Kidney (tissue), 14 donors: ENCODE measurements around the gene WDFY2. TPM values are rescaled to one million over a fixed set of nuclear protein-coding genes. Genes with fewer than 3 reads are reported as not detected.

Experiments used
- DNase-seq, 5 donors: peaks; one replicate each; pipeline ENCODE4 v3.0.0-alpha.2; 2013 to 2020
- FAIRE-seq: peaks from 2 replicates; lab custom pipeline; 2012; peaks lifted over from hg19 to GRCh38; lab: Jason Lieb, UNC
- H3K27ac ChIP-seq, 2 donors: one replicate each; pipeline ENCODE4 v1.7.0; 2013; ENCODE audit warnings: low read depth in 2 of 2, low read length in 2 of 2, inconsistent platforms in 1 of 2
- H3K27me3 ChIP-seq: one replicate; pipeline ENCODE4 v1.7.1; 2013; ENCODE audit warnings: low read length, inconsistent platforms; ENCODE audit not compliant: control insufficient read depth, insufficient read depth
- H3K36me3 ChIP-seq, 3 donors: one replicate each; pipeline versions ENCODE4 v1.7.0 to v1.7.1; 2013; ENCODE audit warnings: low read length in 3 of 3, control low read depth in 1 of 3, inconsistent platforms in 1 of 3; ENCODE audit not compliant: insufficient read depth in 3 of 3, control insufficient read depth in 2 of 3
- H3K4me1 ChIP-seq, 3 donors: one replicate each; pipeline versions ENCODE4 v1.7.0 to v1.7.1; 2013; ENCODE audit warnings: low read length in 3 of 3, inconsistent platforms in 1 of 3, low read depth in 1 of 3; ENCODE audit not compliant: control insufficient read depth in 2 of 3, insufficient read depth in 2 of 3
- H3K4me3 ChIP-seq, 3 donors: one replicate each; pipeline versions ENCODE4 v1.7.0 to v1.8.1; 2013; ENCODE audit warnings: low read length in 3 of 3, control low read depth in 1 of 3, inconsistent platforms in 1 of 3
- H3K9ac ChIP-seq, 3 donors: one replicate each; pipeline versions ENCODE4 v1.7.0 to v1.7.1; 2013; ENCODE audit warnings: low read length in 3 of 3, control low read depth in 1 of 3, inconsistent platforms in 1 of 3
- H3K9me3 ChIP-seq, 3 donors: one replicate each; pipeline versions ENCODE4 v1.7.0 to v1.7.1; 2013; ENCODE audit warnings: low read length in 3 of 3, control low read depth in 1 of 3, inconsistent platforms in 1 of 3; ENCODE audit not compliant: control insufficient read depth in 2 of 3, insufficient read depth in 1 of 3
- intact Hi-C: fragments of 100-400 bp; cut with DNase I; formaldehyde crosslinking; loops from one replicate; pipeline ENCODE4 v1.11.1; 2022
- polyA plus RNA-seq: library from polyadenylated mRNA; stranded (reverse); fragments of 350-450 nt; fragmentation: Illumina TruSeq; extraction: RNeasy Lipid Tissue Mini Kit (QIAGEN cat#74804); gene quantifications from one replicate; pipeline ENCODE4 v1.2.3, GENCODE V29; 2014; ENCODE audit warnings: low read depth, low replicate concordance; ENCODE audit not compliant: insufficient read depth
- total RNA-seq: library from RNA; stranded (reverse); fragmentation: NEBNext Ultra II Directional; extraction: Animal tissue kit (Norgen Biotek cat#: 25700); gene quantifications from one replicate; pipeline ENCODE4 v1.2.1, GENCODE V29; 2021
- TF ChIP-seq, protein P1 (sequence below): IDR thresholded peaks from 3 replicates; pipeline ENCODE4 v1.5.1; 2012; ENCODE audit warnings: mild to moderate bottlenecking, moderate library complexity, borderline replicate concordance; ENCODE audit not compliant: insufficient read depth; ENCODE audit errors: extremely low read depth
- donor health status: control.
- donor health status: control.
- donor health status: control.
- donor health status: control.
- donor health status: control.
- donor health status: DM: yes; HTN: yes; CAD: no.
- donor health status: Normal renal cell carcinoma (clear cell type).

WDFY2 gene
- total and polyA plus RNA-seq, 2 donors from 2014 or later, result 4.8 to 13.0 TPM

DNA sequence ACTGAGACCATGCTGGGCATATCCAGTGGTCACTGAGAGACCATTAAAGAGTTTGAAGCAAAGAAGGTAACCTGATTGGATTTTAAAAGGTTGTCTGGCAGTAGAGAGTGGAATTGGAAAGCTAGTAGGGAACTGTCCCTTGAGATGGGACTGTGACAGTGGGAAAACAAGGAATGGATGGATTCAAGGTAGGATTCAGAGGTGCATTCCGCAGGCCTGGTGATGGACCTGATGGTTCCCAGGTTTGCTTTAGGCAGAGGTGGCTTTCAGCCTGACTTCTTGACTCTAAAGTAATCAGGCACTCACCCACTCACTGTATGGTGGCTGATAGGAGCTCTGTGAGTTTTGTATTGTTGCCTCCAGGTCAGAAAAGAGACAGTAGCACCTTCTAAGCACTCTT lies 146.7 kb downstream of the WDFY2 start:
- no peaks in the 10 kb centered on the region for H3K9me3 ChIP-seq
- DNase-seq, result no peak
- TF ChIP-seq, protein P1, sequence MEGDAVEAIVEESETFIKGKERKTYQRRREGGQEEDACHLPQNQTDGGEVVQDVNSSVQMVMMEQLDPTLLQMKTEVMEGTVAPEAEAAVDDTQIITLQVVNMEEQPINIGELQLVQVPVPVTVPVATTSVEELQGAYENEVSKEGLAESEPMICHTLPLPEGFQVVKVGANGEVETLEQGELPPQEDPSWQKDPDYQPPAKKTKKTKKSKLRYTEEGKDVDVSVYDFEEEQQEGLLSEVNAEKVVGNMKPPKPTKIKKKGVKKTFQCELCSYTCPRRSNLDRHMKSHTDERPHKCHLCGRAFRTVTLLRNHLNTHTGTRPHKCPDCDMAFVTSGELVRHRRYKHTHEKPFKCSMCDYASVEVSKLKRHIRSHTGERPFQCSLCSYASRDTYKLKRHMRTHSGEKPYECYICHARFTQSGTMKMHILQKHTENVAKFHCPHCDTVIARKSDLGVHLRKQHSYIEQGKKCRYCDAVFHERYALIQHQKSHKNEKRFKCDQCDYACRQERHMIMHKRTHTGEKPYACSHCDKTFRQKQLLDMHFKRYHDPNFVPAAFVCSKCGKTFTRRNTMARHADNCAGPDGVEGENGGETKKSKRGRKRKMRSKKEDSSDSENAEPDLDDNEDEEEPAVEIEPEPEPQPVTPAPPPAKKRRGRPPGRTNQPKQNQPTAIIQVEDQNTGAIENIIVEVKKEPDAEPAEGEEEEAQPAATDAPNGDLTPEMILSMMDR, result no peak
- peak overlapping the region in 1 of 2 donors; percentile 49 for H3K27ac ChIP-seq
- no peak for FAIRE-seq
- H3K4me1 ChIP-seq, result peaks cover 0 to 13% (median 13%) of the 10 kb centered on the region in 3 donors
- H3K9ac ChIP-seq, result no peak overlapping the region
- H3K36me3 ChIP-seq, result peaks cover 0 to 7% (median 2%) of the 10 kb centered on the region in 3 donors
- no peak overlapping the region for H3K4me3 ChIP-seq
- intact Hi-C loops, result no loop called here
- H3K27me3 ChIP-seq, result no peaks in the 10 kb centered on the region

DNA sequence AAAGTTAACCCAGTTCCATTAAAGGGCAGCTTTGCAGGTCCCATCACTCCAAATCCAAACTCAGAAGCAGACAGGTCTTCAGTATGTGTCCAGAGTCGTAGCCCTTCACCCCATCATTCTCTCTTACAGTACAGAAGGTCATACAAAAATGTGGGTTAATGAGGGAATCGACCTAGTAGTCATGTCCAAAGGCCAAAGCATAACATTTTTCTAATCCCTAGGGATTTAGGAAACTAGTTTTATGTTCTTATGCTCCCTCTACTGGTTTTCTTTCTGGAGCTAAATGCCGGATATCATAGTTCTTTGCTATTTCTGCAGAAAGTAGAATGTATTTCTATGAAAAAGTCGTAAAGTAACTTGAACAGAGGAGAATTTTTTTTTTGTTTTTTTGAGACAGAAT lies 147.5 kb downstream of the WDFY2 start:
- peak; percentile 56 for FAIRE-seq
- peaks cover 0 to 7% (median 0%) of the 10 kb centered on the region in 3 donors for H3K36me3 ChIP-seq
- DNase-seq, result peak in 1 of 5 donors; percentile 56
- no peaks in the 10 kb centered on the region for H3K27me3 ChIP-seq
- peaks cover 0 to 13% (median 13%) of the 10 kb centered on the region in 3 donors for H3K4me1 ChIP-seq
- H3K9ac ChIP-seq, result no peak overlapping the region
- no peak overlapping the region for H3K27ac ChIP-seq
- intact Hi-C loops, result no loop called here
- TF ChIP-seq, protein P1, result peak; percentile 43
- no peaks in the 10 kb centered on the region for H3K9me3 ChIP-seq
- H3K4me3 ChIP-seq, result no peak overlapping the region

DNA sequence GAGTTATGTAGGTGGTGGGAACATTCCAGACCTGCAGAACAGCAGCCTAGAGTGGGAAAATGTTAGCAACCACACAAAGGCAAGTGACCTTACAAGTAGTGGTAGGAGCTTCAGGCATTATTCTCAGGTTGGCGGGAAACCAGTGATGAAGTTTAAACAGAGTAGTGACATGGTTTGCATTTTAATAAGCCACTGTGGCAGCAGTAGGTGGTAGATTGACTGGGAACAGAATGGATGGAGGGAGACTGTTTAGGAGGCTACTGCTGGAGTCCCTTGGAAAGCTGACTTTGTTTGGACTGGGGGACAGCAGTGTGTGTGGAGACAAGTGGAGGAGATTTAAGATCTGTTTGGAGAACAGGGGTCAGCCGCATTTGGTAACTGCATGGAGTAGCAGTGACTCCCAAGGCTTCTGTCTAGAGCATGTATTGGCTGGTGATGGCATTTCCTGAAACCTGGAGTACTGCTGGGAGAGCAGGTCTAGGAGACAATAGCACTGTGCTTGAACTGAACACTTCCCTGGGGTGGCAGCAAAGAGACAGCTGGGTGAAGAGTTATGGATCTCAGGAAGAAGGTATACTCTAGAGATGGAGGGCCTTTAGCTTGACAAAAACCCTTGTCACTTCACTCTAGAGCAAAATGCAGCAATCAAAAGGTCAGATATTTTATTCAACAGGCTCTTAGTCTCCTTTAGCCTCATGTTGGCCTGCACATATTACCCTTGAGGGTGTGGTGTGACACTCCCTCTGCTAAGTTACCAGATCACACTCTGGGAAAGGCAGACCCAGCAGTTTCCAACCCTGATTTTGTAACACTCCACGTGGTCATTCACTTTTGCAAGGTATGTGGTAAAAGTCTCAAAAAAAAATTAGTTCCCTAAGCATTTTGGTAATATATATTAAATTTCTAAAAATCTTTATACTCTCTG lies 149.4 kb downstream of the WDFY2 start:
- H3K36me3 ChIP-seq, result peaks cover 0 to 2% (median 0%) of the 10 kb centered on the region in 3 donors
- no peaks in the 10 kb centered on the region for H3K9me3 ChIP-seq
- TF ChIP-seq, protein P1, result no peak
- no peaks in the 10 kb centered on the region for H3K27me3 ChIP-seq
- H3K27ac ChIP-seq, result no peak overlapping the region
- FAIRE-seq (no peak), DNase-seq (no peak)
- no peak overlapping the region for H3K9ac ChIP-seq
- H3K4me3 ChIP-seq, result no peak overlapping the region
- H3K4me1 ChIP-seq, result peaks cover 0 to 13% (median 6%) of the 10 kb centered on the region in 3 donors
- intact Hi-C loops, result no loop called here
